Measurements from ENCODE around the gene SLC25A13.

The SLC25A13 gene

GRCh38 chr7:96253964-96254363 lies 67.9 kb downstream of the SLC25A13 start:
- Mint-ChIP-seq H3K9me3 (peaks cover 39% of the 10 kb centered on the region), H3K4me3 (no peak overlapping the region), H3K27me3 (ENCODE audit: low read depth, poor library complexity) (no peaks in the 10 kb centered on the region), H3K27ac (no peak overlapping the region), H3K4me1 (peaks cover 9% of the 10 kb centered on the region), H3K36me3 (ENCODE audit: low read depth) (peaks cover 65% of the 10 kb centered on the region)
- no peak for TF ChIP-seq CTCF (IDR thresholded peaks at IDR 0.05)
- DNase-seq, result no peak

- Mint-ChIP-seq H3K4me3 (no peak overlapping the region), H3K9me3 (peaks cover 34% of the 10 kb centered on the region), H3K27me3 (ENCODE audit: low read depth, poor library complexity) (no peaks in the 10 kb centered on the region), H3K27ac (no peak overlapping the region), H3K36me3 (ENCODE audit: low read depth) (peaks cover 60% of the 10 kb centered on the region), H3K4me1 (peaks cover 9% of the 10 kb centered on the region)
- no peak for DNase-seq
- no peak for TF ChIP-seq CTCF (IDR thresholded peaks at IDR 0.05)
Observed at GRCh38 chr7:96253441-96253840, 68.5 kb downstream of the SLC25A13 start.

GRCh38 chr7:96250776-96251361 lies 71.0 kb downstream of the SLC25A13 start:
- no peak for DNase-seq
- no peak for TF ChIP-seq CTCF (IDR thresholded peaks at IDR 0.05)
- H3K4me3 Mint-ChIP-seq, result no peak overlapping the region
- H3K9me3 Mint-ChIP-seq, result peaks cover 8% of the 10 kb centered on the region
- H3K4me1 Mint-ChIP-seq, result peaks cover 9% of the 10 kb centered on the region
- H3K27ac Mint-ChIP-seq, result no peak overlapping the region
- peaks cover 37% of the 10 kb centered on the region for H3K36me3 Mint-ChIP-seq (ENCODE audit: low read depth)
- H3K27me3 Mint-ChIP-seq (ENCODE audit: low read depth, poor library complexity), result no peaks in the 10 kb centered on the region

GRCh38 chr7:96248405-96248804 lies 73.5 kb downstream of the SLC25A13 start:
- Mint-ChIP-seq H3K27ac (no peak overlapping the region), H3K9me3 (no peaks in the 10 kb centered on the region), H3K36me3 (ENCODE audit: low read depth) (peaks cover 25% of the 10 kb centered on the region), H3K27me3 (ENCODE audit: low read depth, poor library complexity) (no peaks in the 10 kb centered on the region), H3K4me1 (peaks cover 6% of the 10 kb centered on the region), H3K4me3 (no peak overlapping the region)
- no peak for TF ChIP-seq CTCF (IDR thresholded peaks at IDR 0.05)
- DNase-seq, result no peak

GRCh38 chr7:96246919-96247318 lies 75.0 kb downstream of the SLC25A13 start:
- Mint-ChIP-seq H3K9me3 (no peaks in the 10 kb centered on the region), H3K27ac (no peak overlapping the region), H3K4me3 (no peak overlapping the region), H3K36me3 (ENCODE audit: low read depth) (peaks cover 17% of the 10 kb centered on the region), H3K27me3 (ENCODE audit: low read depth, poor library complexity) (no peaks in the 10 kb centered on the region), H3K4me1 (peaks cover 6% of the 10 kb centered on the region)
- DNase-seq, result no peak
- no peak for TF ChIP-seq CTCF (IDR thresholded peaks at IDR 0.05)

GRCh38 chr7:96244992-96245292 lies 77.0 kb downstream of the SLC25A13 start:
- Mint-ChIP-seq H3K27ac (peak overlapping the region; percentile 4), H3K9me3 (no peaks in the 10 kb centered on the region), H3K27me3 (ENCODE audit: low read depth, poor library complexity) (no peaks in the 10 kb centered on the region), H3K4me3 (no peak overlapping the region), H3K4me1 (peaks cover 13% of the 10 kb centered on the region), H3K36me3 (ENCODE audit: low read depth) (no peaks in the 10 kb centered on the region)
- no peak for DNase-seq
- TF ChIP-seq CTCF (IDR thresholded peaks at IDR 0.05), result no peak

Data from nephron progenitor cell (in vitro differentiated cells).